ENCODE measurements around the gene USP35. TPM values are rescaled to one million over a fixed set of nuclear protein-coding genes. Genes with fewer than 3 reads are reported as not detected.

The USP35 gene, protein sequence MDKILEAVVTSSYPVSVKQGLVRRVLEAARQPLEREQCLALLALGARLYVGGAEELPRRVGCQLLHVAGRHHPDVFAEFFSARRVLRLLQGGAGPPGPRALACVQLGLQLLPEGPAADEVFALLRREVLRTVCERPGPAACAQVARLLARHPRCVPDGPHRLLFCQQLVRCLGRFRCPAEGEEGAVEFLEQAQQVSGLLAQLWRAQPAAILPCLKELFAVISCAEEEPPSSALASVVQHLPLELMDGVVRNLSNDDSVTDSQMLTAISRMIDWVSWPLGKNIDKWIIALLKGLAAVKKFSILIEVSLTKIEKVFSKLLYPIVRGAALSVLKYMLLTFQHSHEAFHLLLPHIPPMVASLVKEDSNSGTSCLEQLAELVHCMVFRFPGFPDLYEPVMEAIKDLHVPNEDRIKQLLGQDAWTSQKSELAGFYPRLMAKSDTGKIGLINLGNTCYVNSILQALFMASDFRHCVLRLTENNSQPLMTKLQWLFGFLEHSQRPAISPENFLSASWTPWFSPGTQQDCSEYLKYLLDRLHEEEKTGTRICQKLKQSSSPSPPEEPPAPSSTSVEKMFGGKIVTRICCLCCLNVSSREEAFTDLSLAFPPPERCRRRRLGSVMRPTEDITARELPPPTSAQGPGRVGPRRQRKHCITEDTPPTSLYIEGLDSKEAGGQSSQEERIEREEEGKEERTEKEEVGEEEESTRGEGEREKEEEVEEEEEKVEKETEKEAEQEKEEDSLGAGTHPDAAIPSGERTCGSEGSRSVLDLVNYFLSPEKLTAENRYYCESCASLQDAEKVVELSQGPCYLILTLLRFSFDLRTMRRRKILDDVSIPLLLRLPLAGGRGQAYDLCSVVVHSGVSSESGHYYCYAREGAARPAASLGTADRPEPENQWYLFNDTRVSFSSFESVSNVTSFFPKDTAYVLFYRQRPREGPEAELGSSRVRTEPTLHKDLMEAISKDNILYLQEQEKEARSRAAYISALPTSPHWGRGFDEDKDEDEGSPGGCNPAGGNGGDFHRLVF
- 15.0 TPM for total RNA-seq
- under 1 TPM; 0.11 to 0.84 (median 0.42) TPM for polyA plus RNA-seq

DNA sequence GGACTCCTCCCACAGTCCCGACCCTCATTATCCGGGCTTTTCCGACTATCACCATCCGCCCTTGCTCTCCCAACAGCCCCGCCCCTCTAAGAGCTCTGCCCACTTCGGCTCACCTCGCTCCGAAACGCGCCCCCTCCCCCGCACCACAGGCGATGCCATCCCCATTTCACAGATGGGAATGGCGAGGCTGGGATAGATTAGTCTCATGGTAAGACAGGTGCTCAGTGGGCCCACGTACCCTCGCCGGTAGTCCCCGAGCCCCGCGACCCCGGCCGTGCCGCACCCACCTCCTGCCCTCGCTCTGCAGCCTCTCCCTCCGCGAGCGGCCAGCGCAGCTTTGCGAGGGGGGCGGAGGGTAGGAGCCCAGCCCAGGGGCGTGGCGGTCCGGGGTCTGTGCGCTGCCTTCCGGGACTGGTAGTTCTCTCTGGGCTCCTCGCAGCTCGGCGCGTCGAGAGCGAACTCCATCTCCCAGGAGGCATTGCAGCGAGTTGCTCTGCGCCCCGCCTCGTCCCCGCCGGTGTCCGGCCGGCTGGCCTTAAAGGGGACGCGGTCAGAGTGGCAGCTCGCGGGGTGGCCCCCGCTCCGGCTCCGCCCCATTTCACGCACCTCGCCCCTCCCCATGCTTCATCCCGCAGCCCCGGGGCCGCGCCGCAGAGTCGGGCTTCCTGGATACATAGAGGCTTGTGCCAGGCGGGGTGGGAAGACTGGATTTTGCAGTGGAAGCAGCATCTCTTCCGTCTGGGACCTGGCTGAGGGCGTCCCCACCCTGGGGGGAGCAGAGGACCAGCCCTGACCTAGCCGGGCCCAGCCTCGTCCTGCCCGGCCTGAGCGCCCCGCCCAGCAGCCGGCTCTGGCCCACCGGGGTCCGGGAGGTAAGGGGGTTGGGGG lies at the start of gene USP35, which contains the start of gene KCTD21:
Gene USP35, plus strand, starts transcription at position 634 of the 888 bp plus-strand sequence. CDS start 7,327 bp downstream, outside the sequence.
Gene KCTD21, minus strand, starts transcription at position 341 of the 888 bp plus-strand sequence. CDS start 14,072 bp downstream, outside the sequence.
- H3K4me3 Mint-ChIP-seq = peak within 1 kb of the TSS; percentile 98 to 100 (median 99)
- Histone ChIP-seq H3K36me3 (ENCODE audit: control insufficient read depth, insufficient read depth, low read length) (no peaks in the 10 kb centered on the region), H3K4me3 (ENCODE audit: low read depth, low read length) (peak within 1 kb of the TSS; percentile 85), H3K27me3 (ENCODE audit: control insufficient read depth, insufficient read depth, low read length) (no peaks in the 10 kb centered on the region), H3K4me1 (ENCODE audit: control insufficient read depth, insufficient read depth, low read length, poor library complexity, severe bottlenecking) (peaks cover 32% of the 10 kb centered on the region), H3K9me3 (ENCODE audit: control insufficient read depth in 2 of 2, low read length in 2 of 2) (no peaks in the 10 kb centered on the region), H3K27ac (ENCODE audit: insufficient read depth, low read length, poor library complexity, severe bottlenecking) (peak within 1 kb of the TSS; percentile 82)
- H3K27me3 Mint-ChIP-seq = no peaks in the 10 kb centered on the region
- H3K9me3 Mint-ChIP-seq = no peaks in the 10 kb centered on the region
- DNase-seq (peak; percentile 85 to 96 (median 88)), ATAC-seq (ENCODE audit: low read depth in 2 of 2) (peak; percentile 97)
- peaks cover 19 to 61% (median 44%) of the 10 kb centered on the region in 4 donors for H3K4me1 Mint-ChIP-seq
- no peaks in the 10 kb centered on the region for H3K36me3 Mint-ChIP-seq
- H3K27ac Mint-ChIP-seq = peak within 1 kb of the TSS; percentile 95 to 98 (median 96)

DNA sequence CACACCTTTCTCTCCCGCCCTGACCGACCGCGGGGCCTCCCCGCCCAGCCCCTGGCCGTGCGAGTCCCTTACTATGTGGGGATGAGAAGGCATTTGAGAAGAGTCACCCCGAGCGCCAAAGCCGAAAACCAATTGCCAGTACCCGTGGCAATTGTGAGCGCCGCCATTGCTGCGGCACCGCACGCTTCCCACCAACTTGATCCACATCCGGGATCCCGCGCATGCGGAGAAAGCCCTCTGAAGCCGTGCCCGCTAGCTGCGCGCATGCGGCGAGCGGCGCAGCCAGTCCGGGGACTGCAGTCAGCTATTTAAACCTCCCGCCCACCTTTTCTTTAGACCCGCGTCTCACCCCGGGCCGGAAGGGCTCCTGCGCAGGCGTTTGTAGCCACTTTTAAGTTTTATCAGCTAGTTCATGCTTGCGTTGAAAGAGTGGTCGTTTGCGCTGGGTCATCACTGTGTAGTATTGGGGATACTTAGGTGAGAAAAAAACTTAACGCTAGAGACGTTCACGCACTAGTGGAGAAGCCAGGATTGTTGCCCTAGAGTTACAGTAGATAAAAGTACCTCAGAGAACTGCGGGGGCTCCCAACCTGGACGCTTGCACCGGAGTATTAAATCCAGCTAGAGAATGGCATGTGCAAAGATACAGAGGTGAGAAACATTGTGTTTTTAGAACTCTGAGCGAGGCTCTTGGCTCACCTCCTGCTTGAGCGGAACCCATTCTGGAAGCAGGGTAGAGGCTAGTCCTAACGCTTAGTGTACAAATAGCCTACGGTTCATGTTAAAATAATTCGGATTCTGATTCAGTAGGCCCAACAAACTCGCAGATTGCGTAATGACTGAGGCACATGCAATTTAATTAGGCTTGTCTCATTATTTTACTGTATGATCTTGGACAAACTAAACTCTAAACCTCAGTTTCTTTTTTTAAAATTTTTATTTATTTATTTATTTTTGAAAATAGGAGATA lies 49.0 kb upstream of the USP35 start, which contains the start of gene ALG8:
Gene ALG8, minus strand, starts transcription at position 205 of the 970 bp plus-strand sequence. Its CDS starts 38 bp downstream, at position 167.
- Mint-ChIP-seq H3K36me3 (peaks cover 20% of the 10 kb centered on the region), H3K4me3 (peak within 1 kb of the TSS; percentile 91 to 97 (median 97)), H3K27me3 (no peaks in the 10 kb centered on the region), H3K9me3 (peaks cover 0 to 1% (median 0%) of the 10 kb centered on the region in 7 donors), H3K27ac (peak within 1 kb of the TSS; percentile 94 to 96 (median 94)), H3K4me1 (peaks cover 16 to 41% (median 30%) of the 10 kb centered on the region in 4 donors)
- Histone ChIP-seq H3K27me3 (ENCODE audit: control insufficient read depth, insufficient read depth, low read length) (no peaks in the 10 kb centered on the region), H3K4me3 (ENCODE audit: low read depth, low read length) (peak within 1 kb of the TSS; percentile 96), H3K9me3 (ENCODE audit: control insufficient read depth in 2 of 2, low read length in 2 of 2) (no peaks in the 10 kb centered on the region), H3K4me1 (ENCODE audit: control insufficient read depth, insufficient read depth, low read length, poor library complexity, severe bottlenecking) (peaks cover 17% of the 10 kb centered on the region), H3K27ac (ENCODE audit: insufficient read depth, low read length, poor library complexity, severe bottlenecking) (peak within 1 kb of the TSS; percentile 80), H3K36me3 (ENCODE audit: control insufficient read depth, insufficient read depth, low read length) (no peaks in the 10 kb centered on the region)
- DNase-seq = peak; percentile 93 to 98 (median 96)
- peak; percentile 91 to 96 for ATAC-seq (ENCODE audit: low read depth in 2 of 2)

DNA sequence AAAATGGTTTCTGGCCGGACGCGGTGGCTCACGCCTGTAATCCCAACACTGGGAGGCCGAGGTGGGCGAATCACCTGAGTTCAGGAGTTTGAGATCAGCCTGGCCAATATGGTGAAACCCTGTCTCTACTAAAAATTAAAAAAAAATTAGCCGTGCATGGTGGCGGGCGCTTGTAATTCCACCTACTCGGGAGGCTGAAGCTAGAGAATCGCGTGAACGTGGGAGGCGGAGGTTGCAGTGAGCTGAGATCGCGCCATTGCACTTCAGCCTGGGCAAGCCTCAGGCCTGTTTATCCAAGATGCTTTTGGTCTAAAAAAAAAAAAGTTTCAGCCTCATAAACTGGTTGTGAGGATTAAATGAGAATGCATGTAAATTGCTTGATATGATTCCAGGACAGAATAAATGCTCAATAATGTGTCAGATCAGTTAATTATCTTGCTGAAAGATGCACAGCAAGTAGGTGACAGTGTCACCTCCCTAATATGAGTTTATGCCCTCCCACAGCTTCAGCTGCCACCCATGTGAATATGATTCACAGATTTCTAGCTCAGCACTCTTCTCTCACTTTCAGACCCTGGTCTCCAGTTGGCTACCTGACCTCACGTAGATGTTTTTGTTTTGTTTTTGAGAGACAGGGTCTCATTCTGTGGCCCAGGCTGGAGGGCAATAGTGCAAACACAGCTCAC lies 48.2 kb upstream of the USP35 start:
- H3K9me3 Mint-ChIP-seq = peaks cover 0 to 1% (median 0%) of the 10 kb centered on the region in 7 donors
- Histone ChIP-seq H3K4me1 (ENCODE audit: control insufficient read depth, insufficient read depth, low read length, poor library complexity, severe bottlenecking) (peaks cover 17% of the 10 kb centered on the region), H3K9me3 (ENCODE audit: control insufficient read depth in 2 of 2, low read length in 2 of 2) (no peaks in the 10 kb centered on the region), H3K36me3 (ENCODE audit: control insufficient read depth, insufficient read depth, low read length) (no peaks in the 10 kb centered on the region), H3K27me3 (ENCODE audit: control insufficient read depth, insufficient read depth, low read length) (no peaks in the 10 kb centered on the region), H3K27ac (ENCODE audit: insufficient read depth, low read length, poor library complexity, severe bottlenecking) (peak overlapping the region; percentile 80), H3K4me3 (ENCODE audit: low read depth, low read length) (peak overlapping the region; percentile 96)
- H3K27ac Mint-ChIP-seq = peak overlapping the region in 2 of 3 donors; percentile 61 to 96
- H3K4me3 Mint-ChIP-seq = peak overlapping the region; percentile 74 to 91 (median 84)
- no peaks in the 10 kb centered on the region for H3K27me3 Mint-ChIP-seq
- peaks cover 14 to 41% (median 29%) of the 10 kb centered on the region in 4 donors for H3K4me1 Mint-ChIP-seq
- DNase-seq = peak in 1 of 3 donors; percentile 9
- no peak for ATAC-seq (ENCODE audit: low read depth in 2 of 2)
- H3K36me3 Mint-ChIP-seq = peaks cover 18% of the 10 kb centered on the region

DNA sequence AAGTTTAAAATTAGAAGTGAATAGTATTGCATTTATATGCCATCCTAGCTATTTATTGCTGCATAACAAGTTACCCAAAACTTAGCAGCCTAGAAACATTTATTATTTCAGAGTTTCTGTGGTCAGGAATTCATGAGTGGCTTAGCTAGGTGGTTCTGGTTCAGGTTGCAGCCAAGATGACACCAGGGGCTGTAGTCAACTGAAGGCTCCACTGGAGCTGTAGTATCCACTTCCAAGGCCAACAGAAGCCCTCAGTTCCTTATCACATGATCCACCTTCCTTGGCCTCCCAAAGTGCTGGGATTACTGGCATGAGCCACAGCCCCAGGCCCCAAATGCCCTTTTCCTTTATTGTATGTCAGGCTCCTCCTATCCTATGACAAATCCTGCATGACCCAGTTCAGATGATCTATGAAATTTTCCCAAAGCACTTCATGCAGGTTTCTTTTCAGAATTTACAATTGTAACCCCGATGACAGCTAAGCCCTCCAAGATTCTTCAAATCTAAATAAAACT lies 43.2 kb upstream of the USP35 start:
- no peaks in the 10 kb centered on the region for H3K9me3 Mint-ChIP-seq
- no peak for ATAC-seq (ENCODE audit: low read depth in 2 of 2)
- H3K27ac ChIP-seq (ENCODE audit: insufficient read depth, low read length, poor library complexity, severe bottlenecking) = no peak overlapping the region

DNA sequence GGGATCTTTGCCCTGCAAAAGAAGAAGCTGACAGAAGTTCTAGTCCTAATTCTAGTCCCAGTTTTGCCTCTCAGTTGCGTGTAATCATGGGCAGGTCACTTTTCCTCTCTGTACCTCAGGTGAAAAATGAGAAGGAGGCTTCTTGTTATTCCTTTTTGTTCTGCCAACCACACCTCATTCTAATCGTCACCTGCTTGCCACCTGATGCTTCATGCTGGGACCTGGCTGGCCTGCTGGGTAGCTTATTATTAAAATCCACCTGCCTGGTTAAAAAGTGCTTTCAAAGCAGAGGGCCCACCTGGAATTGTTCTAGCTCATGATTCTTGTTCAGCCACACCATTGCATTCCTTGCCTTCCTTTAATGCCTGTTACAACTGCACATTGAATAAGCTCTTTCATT lies 40.9 kb upstream of the USP35 start:
- Histone ChIP-seq H3K27ac (ENCODE audit: insufficient read depth, low read length, poor library complexity, severe bottlenecking) (no peak overlapping the region), H3K36me3 (ENCODE audit: control insufficient read depth, insufficient read depth, low read length) (no peaks in the 10 kb centered on the region), H3K4me3 (ENCODE audit: low read depth, low read length) (no peak overlapping the region), H3K27me3 (ENCODE audit: control insufficient read depth, insufficient read depth, low read length) (no peaks in the 10 kb centered on the region), H3K4me1 (ENCODE audit: control insufficient read depth, insufficient read depth, low read length, poor library complexity, severe bottlenecking) (no peaks in the 10 kb centered on the region), H3K9me3 (ENCODE audit: control insufficient read depth in 2 of 2, low read length in 2 of 2) (no peaks in the 10 kb centered on the region)
- Mint-ChIP-seq H3K9me3 (no peaks in the 10 kb centered on the region), H3K4me3 (no peak overlapping the region), H3K4me1 (peaks cover 0 to 5% (median 0%) of the 10 kb centered on the region in 4 donors), H3K36me3 (peaks cover 4% of the 10 kb centered on the region), H3K27ac (no peak overlapping the region), H3K27me3 (no peaks in the 10 kb centered on the region)
- no peak for DNase-seq
- ATAC-seq (ENCODE audit: low read depth in 2 of 2) = no peak

More for the DNA sequence above, 43.2 kb upstream of the USP35 start:
- no peak for DNase-seq
- H3K4me3 Mint-ChIP-seq = no peak overlapping the region
- H3K4me1 Mint-ChIP-seq = peaks cover 0 to 11% (median 3%) of the 10 kb centered on the region in 4 donors
- Histone ChIP-seq H3K27me3 (ENCODE audit: control insufficient read depth, insufficient read depth, low read length) (no peaks in the 10 kb centered on the region), H3K9me3 (ENCODE audit: control insufficient read depth in 2 of 2, low read length in 2 of 2) (no peaks in the 10 kb centered on the region), H3K36me3 (ENCODE audit: control insufficient read depth, insufficient read depth, low read length) (no peaks in the 10 kb centered on the region), H3K4me1 (ENCODE audit: control insufficient read depth, insufficient read depth, low read length, poor library complexity, severe bottlenecking) (peaks cover under 1% of the 10 kb centered on the region), H3K4me3 (ENCODE audit: low read depth, low read length) (no peak overlapping the region)
- no peaks in the 10 kb centered on the region for H3K27me3 Mint-ChIP-seq
- no peak overlapping the region for H3K27ac Mint-ChIP-seq
- H3K36me3 Mint-ChIP-seq = peaks cover 4% of the 10 kb centered on the region

DNA sequence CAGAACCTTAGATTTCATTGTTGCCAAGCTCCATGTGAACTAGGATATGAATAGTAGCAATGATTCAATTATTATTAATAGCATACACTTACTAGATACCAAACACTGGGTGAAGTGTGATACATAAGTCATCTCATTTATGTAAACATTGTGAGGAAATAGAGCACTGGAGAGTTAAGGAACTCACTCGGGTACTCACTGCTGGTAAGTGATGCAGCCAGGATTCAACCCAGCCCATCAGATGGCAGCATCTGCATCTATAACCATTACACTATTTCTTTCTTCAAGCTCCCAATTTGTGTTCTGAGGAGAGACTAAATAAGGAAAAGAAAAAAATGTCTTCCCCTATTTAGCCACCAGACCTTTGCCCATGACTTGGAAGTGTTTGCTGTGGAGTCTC lies 39.1 kb upstream of the USP35 start:
- Histone ChIP-seq H3K27me3 (ENCODE audit: control insufficient read depth, insufficient read depth, low read length) (no peaks in the 10 kb centered on the region), H3K9me3 (ENCODE audit: control insufficient read depth in 2 of 2, low read length in 2 of 2) (no peaks in the 10 kb centered on the region), H3K36me3 (ENCODE audit: control insufficient read depth, insufficient read depth, low read length) (no peaks in the 10 kb centered on the region), H3K4me1 (ENCODE audit: control insufficient read depth, insufficient read depth, low read length, poor library complexity, severe bottlenecking) (no peaks in the 10 kb centered on the region), H3K4me3 (ENCODE audit: low read depth, low read length) (no peak overlapping the region), H3K27ac (ENCODE audit: insufficient read depth, low read length, poor library complexity, severe bottlenecking) (no peak overlapping the region)
- Mint-ChIP-seq H3K9me3 (no peaks in the 10 kb centered on the region), H3K27ac (no peak overlapping the region), H3K4me1 (peaks cover 0 to 2% (median 0%) of the 10 kb centered on the region in 4 donors), H3K36me3 (no peaks in the 10 kb centered on the region), H3K4me3 (no peak overlapping the region), H3K27me3 (no peaks in the 10 kb centered on the region)
- DNase-seq = peak in 2 of 3 donors; percentile 3 to 33
- ATAC-seq (ENCODE audit: low read depth in 2 of 2) = peak in 1 of 2 donors; percentile 31
